Measurements from ENCODE around the gene RANGRF.

The RANGRF gene

GRCh38 chr17:8314797-8315763 lies 26.6 kb downstream of the RANGRF start:
- DNase-seq (ENCODE audit: low read depth): no peak

DNA sequence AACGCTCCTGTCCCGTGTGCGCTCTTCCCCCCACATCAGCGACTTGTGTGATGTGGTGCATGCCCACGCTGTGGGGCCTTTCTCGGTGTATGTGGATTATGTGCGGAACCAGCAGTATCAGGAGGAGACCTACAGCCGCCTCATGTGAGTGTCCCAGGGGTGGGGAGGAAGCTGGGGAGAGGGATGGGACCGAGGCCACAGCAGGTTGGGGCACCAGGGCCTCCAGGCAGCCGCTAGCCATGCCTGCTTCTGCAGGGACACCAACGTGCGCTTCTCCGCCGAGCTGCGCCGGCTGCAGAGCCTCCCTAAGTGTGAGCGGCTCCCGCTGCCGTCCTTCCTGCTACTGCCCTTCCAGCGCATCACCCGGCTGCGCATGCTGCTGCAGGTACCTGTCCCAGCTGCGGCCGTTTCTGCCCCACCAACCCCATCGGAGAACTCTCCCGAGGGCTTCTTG lies 27.3 kb downstream of the RANGRF start:
- no peak for DNase-seq (ENCODE audit: low read depth)

DNA sequence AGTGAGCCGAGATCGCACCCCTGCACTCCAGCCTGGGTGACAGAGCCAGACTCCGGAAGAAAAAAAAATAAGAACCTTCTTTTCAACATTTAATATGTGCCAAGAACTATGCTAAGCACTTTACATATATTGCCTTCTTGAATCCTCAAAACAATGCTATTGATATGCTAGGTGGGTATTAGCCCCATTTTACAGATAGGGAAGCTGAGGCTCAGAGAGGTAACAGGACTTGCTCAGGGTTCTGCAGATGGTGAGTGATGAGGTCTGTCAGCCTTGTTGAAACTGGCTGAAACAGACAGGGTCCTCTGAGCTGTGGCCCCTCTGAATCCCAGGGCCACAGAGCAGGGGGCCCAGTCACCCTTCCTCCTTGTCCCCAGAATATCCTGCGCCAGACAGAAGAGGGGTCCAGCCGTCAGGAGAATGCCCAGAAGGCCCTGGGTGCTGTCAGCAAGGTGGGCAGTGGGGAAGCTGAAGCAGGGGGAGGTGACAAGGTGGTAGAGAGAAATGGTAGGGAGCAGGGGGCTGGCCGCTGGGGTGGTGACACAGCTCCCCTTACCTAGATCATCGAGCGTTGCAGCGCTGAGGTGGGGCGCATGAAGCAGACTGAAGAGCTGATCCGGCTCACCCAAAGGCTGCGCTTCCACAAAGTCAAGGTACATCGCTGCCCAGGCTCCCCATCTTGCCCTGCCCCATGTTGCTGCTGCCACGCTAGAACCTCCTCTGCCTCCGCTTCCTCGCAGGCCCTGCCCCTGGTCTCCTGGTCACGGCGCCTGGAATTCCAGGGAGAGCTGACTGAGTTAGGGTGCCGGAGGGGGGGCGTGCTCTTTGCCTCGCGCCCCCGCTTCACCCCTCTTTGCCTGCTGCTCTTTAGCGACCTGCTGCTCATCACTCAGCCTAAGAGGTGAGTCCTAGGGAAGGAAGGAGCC lies 29.8 kb downstream of the RANGRF start:
- no peak for DNase-seq (ENCODE audit: low read depth)

DNA sequence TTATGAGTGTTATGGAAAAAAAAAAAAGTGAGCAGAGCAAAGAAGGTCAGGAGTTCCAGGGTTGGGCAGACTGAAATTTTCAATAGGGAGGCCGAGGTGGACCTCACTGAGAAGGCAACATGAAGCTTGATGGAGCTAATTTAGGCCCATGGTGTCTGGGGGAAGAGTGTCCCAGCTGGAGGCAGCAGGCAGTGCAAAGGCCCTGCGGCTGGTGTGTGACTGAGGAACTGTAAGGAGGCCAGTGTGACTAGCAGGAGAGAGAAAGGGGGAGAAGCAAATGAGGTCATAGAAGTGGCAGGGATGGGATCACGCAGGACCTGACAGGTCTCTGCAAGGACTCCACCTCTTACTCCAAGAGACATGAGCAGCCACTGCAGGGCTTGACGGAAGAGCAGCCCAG lies 31.8 kb downstream of the RANGRF start:
- DNase-seq (ENCODE audit: low read depth): no peak

DNA sequence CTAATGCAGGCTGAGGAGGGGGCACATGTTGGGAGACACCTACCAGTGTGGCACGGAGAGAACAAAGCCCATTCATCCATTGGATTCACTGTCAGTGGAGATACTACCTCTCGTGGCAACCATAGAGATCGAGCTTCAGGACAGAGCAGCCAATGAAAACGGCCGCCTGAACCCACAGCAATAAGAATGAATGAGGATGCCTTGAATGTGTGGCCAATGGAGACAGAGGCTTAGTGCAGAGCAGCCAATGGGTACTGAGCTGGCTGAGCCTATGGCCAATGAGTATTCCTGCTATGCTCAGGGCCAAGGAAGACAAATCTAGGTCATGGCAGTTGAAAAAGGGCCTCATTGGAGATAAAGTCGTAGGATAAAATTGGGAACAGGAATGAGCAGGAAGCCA lies 32.5 kb downstream of the RANGRF start:
- no peak for DNase-seq (ENCODE audit: low read depth)

DNA sequence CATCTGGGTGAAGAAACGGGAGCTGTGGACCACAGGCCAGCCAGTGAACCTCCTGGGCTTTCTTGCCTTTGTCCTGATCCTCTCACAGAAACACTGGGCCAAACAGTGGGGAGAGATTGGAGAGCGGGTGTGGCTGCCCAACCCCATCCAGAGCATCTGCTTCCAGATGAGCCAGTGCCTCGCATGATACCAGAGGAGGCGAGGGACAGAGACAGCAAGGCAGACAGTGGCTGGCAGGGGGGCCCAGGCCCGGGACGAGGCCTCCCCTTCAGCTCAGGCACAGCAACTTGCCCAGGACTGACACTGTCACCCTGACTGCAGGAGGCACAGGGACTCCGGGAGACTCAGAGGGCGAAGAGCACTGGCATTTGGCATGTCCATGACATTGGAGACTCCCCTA lies 33.6 kb downstream of the RANGRF start:
- no peak for DNase-seq (ENCODE audit: low read depth)

GRCh38 chr17:8324132-8324531 lies 35.7 kb downstream of the RANGRF start:
- DNase-seq (ENCODE audit: low read depth): no peak

- no peak for DNase-seq (ENCODE audit: low read depth)
Observed at GRCh38 chr17:8324923-8325322, 36.5 kb downstream of the RANGRF start.

DNA sequence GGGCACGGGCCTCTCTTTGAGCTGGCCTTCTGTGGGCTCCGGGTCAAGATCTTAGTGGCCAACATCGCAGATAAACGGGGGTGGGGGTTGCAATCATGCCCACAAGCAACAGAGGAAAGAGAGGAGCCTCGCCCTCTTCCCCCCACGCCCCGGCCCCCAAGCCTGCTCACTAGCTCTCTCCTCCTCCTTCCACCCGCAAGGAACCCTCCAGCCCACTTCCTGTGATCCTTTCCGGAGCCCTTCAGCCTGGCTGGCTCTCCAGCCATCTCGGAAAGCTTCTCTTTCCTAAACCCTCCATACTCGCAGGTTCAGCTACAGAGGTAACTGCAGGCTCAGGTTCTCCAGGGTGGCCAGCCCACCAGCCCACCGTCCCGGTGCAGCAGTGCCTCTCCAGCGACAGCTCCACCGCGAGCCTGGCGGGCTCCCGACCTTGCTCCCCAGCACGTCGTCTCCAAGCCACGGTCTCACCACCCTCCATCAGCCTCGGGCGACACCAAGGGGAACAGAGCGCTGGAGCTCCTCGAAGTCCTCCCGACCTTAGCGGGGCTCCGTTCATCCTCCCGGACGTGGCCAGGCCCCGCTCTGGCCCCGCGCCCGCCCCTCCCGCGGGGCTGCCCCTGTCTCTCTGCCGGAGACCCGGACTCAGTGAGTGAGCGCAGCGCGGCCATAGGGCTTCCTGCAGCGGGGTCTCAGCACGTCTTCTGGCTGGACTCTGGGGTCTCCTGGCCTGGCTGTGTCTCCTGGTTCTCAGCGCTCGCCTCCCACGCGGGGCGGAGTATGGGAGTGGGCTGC lies 38.2 kb downstream of the RANGRF start:
- DNase-seq (ENCODE audit: low read depth): peak; percentile 84

GRCh38 chr17:8327303-8327649 lies 38.8 kb downstream of the RANGRF start:
- no peak for DNase-seq (ENCODE audit: low read depth)

- DNase-seq (ENCODE audit: low read depth): no peak
Observed at GRCh38 chr17:8332128-8332527, 43.7 kb downstream of the RANGRF start.

GRCh38 chr17:8332688-8333087 lies 44.2 kb downstream of the RANGRF start:
- no peak for DNase-seq (ENCODE audit: low read depth)

GRCh38 chr17:8333281-8333680 lies 44.8 kb downstream of the RANGRF start:
- DNase-seq (ENCODE audit: low read depth): no peak

DNA sequence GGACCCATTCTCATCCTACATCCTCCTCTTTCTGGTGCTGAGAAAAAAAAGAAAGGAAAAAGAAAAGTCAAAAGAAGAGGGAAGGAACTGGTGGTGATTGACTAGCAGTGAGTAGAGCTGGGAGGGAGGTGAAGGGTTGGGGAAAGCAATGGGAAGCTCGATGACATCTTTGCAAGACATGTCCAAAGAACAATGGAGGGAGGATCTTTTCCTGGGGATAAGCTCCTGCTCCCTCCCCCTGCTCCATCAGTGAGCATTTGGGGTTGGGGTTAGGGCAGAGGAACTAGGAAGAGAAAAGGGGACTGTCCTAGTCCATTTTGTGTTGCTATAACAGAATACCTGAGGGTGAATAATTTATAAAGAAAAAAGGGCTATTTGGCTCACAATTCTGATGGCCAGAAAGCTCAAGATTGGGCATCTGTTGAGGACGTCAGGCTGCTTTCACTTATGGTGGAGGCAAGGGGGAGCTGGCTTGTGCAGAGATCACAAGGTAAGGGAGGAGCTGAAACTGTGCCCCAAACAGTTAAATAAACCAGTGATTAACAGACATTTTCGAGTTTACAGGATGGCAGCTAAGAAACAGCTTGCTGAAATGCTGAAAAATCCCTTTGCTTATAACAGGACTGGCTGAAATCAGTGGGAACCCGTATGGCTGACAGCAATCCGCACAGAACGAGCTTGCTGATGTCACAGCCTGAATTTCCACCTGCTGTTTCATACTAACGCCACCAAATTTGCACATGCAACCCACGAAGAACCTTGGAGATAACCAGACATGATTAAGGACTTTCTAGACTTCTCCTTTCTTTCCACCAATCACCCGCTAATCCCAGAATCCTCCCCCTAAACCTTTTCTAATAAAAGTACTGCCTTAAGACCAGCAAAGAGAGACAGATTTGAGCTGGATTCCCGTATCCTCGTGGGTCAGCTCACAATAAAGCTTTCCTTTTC lies 49.6 kb downstream of the RANGRF start:
- no peak for DNase-seq (ENCODE audit: low read depth)

DNA sequence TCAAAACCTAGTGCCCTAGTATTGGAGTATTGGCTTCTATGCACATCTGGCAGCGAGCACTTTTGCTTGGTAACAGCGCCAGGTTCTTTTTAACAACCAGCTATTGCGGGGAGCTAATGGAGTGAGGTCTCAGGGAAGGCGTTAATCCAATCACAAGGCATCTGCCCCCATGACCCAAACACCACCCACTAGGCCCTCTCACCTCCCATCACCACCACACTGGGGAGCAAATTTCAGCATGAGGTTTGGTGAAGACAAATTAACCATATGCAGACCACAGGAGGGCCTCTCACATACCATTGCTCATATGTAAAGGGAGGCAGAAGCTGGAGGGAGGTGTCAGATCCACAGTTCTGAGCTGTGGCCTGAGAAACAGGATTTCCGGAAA lies 50.3 kb downstream of the RANGRF start:
- no peak for DNase-seq (ENCODE audit: low read depth)

- DNase-seq (ENCODE audit: low read depth): no peak
Observed at GRCh38 chr17:8339540-8339939, 51.1 kb downstream of the RANGRF start, which contains the start of gene ODF4. ODF4 (plus strand) TSS chr17:8339840; CDS start chr17:8340052, 212 bp downstream.
